MCF 10A (cell line): Measurements from ENCODE around the gene INS. TPM values are rescaled to one million over a fixed set of nuclear protein-coding genes. Genes with fewer than 3 reads are reported as not detected.

Source experiments
- BruUV-seq: library from RNA; stranded (reverse); fragments of 400-500 nt; replicated peaks from 2 replicates; lab custom pipeline; 2021; lab: Mats Ljungman, UMichigan
- CTCF ChIA-PET: fragments of 300-600 bp; sonication (Branson Sonifier 250); formaldehyde crosslinking; extraction: SDS; loops from one replicate; lab custom pipeline; 2021; ENCODE audit warnings: antibody characterized with exemption, inconsistent platforms; lab: Yijun Ruan, JAX
- POLR2A ChIA-PET: fragments of 300-600, 350-650 bp; sonication (Branson Sonifier 250); formaldehyde crosslinking; extraction: SDS; loops from one replicate; lab custom pipeline; 2020; ENCODE audit warnings: antibody characterized with exemption, inconsistent platforms; lab: Yijun Ruan, JAX
- DNase-seq: peaks from one replicate; pipeline ENCODE4 v3.0.0-alpha.2; 2018; ENCODE audit not compliant: unreplicated experiment
- H3K27ac Mint-ChIP-seq: one replicate; pipeline ENCODE4 v1.8.0; 2022; ENCODE audit warnings: mild to moderate bottlenecking, low read depth, mixed read lengths; ENCODE audit not compliant: unreplicated experiment
- H3K27me3 Mint-ChIP-seq: one replicate; pipeline ENCODE4 v1.8.0; 2022; ENCODE audit warnings: mixed read lengths; ENCODE audit not compliant: insufficient read depth, unreplicated experiment
- H3K36me3 Mint-ChIP-seq: one replicate; pipeline ENCODE4 v1.8.0; 2022; ENCODE audit warnings: mild to moderate bottlenecking, moderate library complexity, mixed read lengths; ENCODE audit not compliant: insufficient read depth, unreplicated experiment
- H3K4me1 Mint-ChIP-seq: one replicate; pipeline ENCODE4 v1.8.0; 2022; ENCODE audit warnings: mixed read lengths; ENCODE audit not compliant: insufficient read depth, unreplicated experiment
- H3K4me3 Mint-ChIP-seq: one replicate; pipeline ENCODE4 v1.8.0; 2022; ENCODE audit warnings: mild to moderate bottlenecking, moderate library complexity, mixed read lengths; ENCODE audit not compliant: unreplicated experiment
- H3K9me3 Mint-ChIP-seq: one replicate; pipeline ENCODE4 v1.8.0; 2022; ENCODE audit warnings: mixed read lengths; ENCODE audit not compliant: unreplicated experiment
- CTCF ChIP-seq: fragments of 200-600 bp; IDR thresholded peaks from one replicate; pipeline ENCODE4 v1.8.0; 2022; ENCODE audit warnings: antibody characterized with exemption, mild to moderate bottlenecking; ENCODE audit not compliant: unreplicated experiment
- intact Hi-C: fragments of 100-400 bp; cut with micrococcal nuclease; formaldehyde crosslinking; loops from 2 replicates; pipeline ENCODE4 v1.14.1; 2022
- total RNA-seq: library from RNA; stranded (reverse); gene quantifications from 2 replicates; pipeline ENCODE4 v1.2.3, GENCODE V29; 2022

Gene INS
- total RNA-seq, 1 experiment from 2014 or later, result not detected

- intact Hi-C loops, result no loop called here
- no TSS peak for BruUV-seq
- H3K4me1 Mint-ChIP-seq, result no peaks in the 10 kb centered on the region
- CTCF ChIA-PET, result interaction anchor here (0.6 to 13.8 kb wide), 23 partner anchors 8 to 525 kb away, joined by 3 to 541 read pairs (median 3); no protein-coding TSS in a partner anchor
- DNase-seq, result peak; percentile 71
- no peak overlapping the region for H3K27ac Mint-ChIP-seq
- H3K9me3 Mint-ChIP-seq, result no peaks in the 10 kb centered on the region
- POLR2A ChIA-PET, result interaction anchor here (0.6 to 0.8 kb wide), 2 partner anchors 52 to 154 kb away, joined by 3 to 4 read pairs; no protein-coding TSS in a partner anchor
- H3K27me3 Mint-ChIP-seq, result no peaks in the 10 kb centered on the region
- H3K4me3 Mint-ChIP-seq, result no peak overlapping the region
- H3K36me3 Mint-ChIP-seq, result no peaks in the 10 kb centered on the region
- TF ChIP-seq CTCF, result peak; percentile 84
These were observed 4.4 kb downstream of the INS start for GRCh38 chr11:2156416-2157182.

GRCh38 chr11:2155511-2155910, 5.5 kb downstream of the INS start:
- Mint-ChIP-seq H3K4me3 (no peak overlapping the region), H3K9me3 (no peaks in the 10 kb centered on the region), H3K27ac (no peak overlapping the region), H3K4me1 (no peaks in the 10 kb centered on the region), H3K36me3 (no peaks in the 10 kb centered on the region), H3K27me3 (peaks cover 5% of the 10 kb centered on the region)
- POLR2A ChIA-PET, result no interaction called here
- no peak for TF ChIP-seq CTCF
- no peak for DNase-seq
- no TSS peak for BruUV-seq
- CTCF ChIA-PET, result interaction anchor here (0.6 to 13.8 kb wide), 14 partner anchors 9 to 1201 kb away, joined by 3 to 541 read pairs (median 6); no protein-coding TSS in a partner anchor
- intact Hi-C loops, result no loop called here

- Mint-ChIP-seq H3K4me3 (no peak overlapping the region), H3K27me3 (peaks cover 11% of the 10 kb centered on the region), H3K9me3 (no peaks in the 10 kb centered on the region), H3K4me1 (no peaks in the 10 kb centered on the region), H3K27ac (no peak overlapping the region), H3K36me3 (no peaks in the 10 kb centered on the region)
- ChIA-PET CTCF (interaction anchor here (0.6 to 13.8 kb wide), 12 partner anchors 8 to 1200 kb away, joined by 3 to 541 read pairs (median 10); no protein-coding TSS in a partner anchor), POLR2A (no interaction called here)
- intact Hi-C loops, result no loop called here
- no peak for DNase-seq
- no TSS peak for BruUV-seq
- no peak for TF ChIP-seq CTCF
These were observed 6.1 kb downstream of the INS start for GRCh38 chr11:2154889-2155288.

- no TSS peak for BruUV-seq
- H3K27me3 Mint-ChIP-seq, result peaks cover 18% of the 10 kb centered on the region
- intact Hi-C loops, result no loop called here
- no peak overlapping the region for H3K4me3 Mint-ChIP-seq
- H3K4me1 Mint-ChIP-seq, result no peaks in the 10 kb centered on the region
- no peak for TF ChIP-seq CTCF
- H3K27ac Mint-ChIP-seq, result no peak overlapping the region
- ChIA-PET POLR2A (no interaction called here), CTCF (interaction anchor here (0.6 to 13.8 kb wide), 11 partner anchors 8 to 557 kb away, joined by 3 to 541 read pairs (median 13); no protein-coding TSS in a partner anchor)
- H3K36me3 Mint-ChIP-seq, result no peaks in the 10 kb centered on the region
- H3K9me3 Mint-ChIP-seq, result no peaks in the 10 kb centered on the region
- DNase-seq, result no peak
These were observed 6.8 kb downstream of the INS start for GRCh38 chr11:2154195-2154585.
